ENCODE data around the gene FAM53B. TPM values are rescaled to one million over a fixed set of nuclear protein-coding genes. Genes with fewer than 3 reads are reported as not detected.

Gene FAM53B
- polyA plus RNA-seq, 1 of the 3 experiments (the other 2 are of a cell fraction) = 5.6 TPM

DNA sequence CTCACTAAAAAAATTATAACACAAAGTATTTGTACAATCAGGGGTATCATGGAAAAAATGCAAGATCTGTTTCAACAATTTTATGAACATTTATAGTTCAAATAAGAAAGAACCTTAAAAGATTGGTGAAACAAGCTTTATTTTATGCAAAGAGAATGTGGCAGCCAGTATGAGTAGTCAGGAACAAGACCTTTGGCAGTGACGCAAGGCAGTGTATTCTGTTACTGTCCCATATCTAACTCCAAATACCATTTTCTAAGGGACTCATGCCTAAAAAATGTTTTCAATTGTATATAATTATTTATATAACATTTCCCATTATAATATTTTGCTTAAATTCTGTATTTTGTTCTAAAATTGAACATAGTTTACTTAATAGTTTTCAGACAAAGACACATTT lies 19.1 kb upstream of the FAM53B start:
- Histone ChIP-seq H3K4me1 (ENCODE audit: control insufficient read depth in 1 of 2, insufficient read depth in 2 of 2, low read depth in 1 of 2, low read length in 1 of 2) (peaks cover 0 to 8% of the 10 kb centered on the region in 2 experiments; a peak in 1 of 4 replicates), H3K79me2 (ENCODE audit: insufficient read depth) (peaks cover 12% of the 10 kb centered on the region), H3F3A (replicated peaks; ENCODE audit: insufficient read depth) (peaks cover 12% of the 10 kb centered on the region), H3K9me3 (no peaks in the 10 kb centered on the region), H3K9ac (no peak overlapping the region), H3K27ac (ENCODE audit: low read depth in 2 of 2, low read length in 1 of 2) (peak overlapping the region in 1 of 2 experiments; percentile 60; a peak in 3 of 4 replicates), H4K20me1 (ENCODE audit: insufficient read depth) (no peaks in the 10 kb centered on the region), H3K9me2 (no peaks in the 10 kb centered on the region), H3K27me3 (ENCODE audit: insufficient read depth) (no peaks in the 10 kb centered on the region), H3K4me2 (no peak overlapping the region), H3K36me3 (replicated peaks in 1 of 2; ENCODE audit: control insufficient read depth in 1 of 2, insufficient read depth in 2 of 2, low read length in 1 of 2) (peaks cover 33 to 47% of the 10 kb centered on the region in 2 experiments), H3K4me3 (ENCODE audit: low read depth in 2 of 2, low read length in 1 of 2) (no peak overlapping the region), H2AFZ (ENCODE audit: low read depth) (no peak overlapping the region)
- POLR2A ChIA-PET = no interaction called here
- 86% methylated on average over 1 of the region's 1 CpG for WGBS (ENCODE audit: low lambda C conversion rate)
- CTCF ChIA-PET = interaction anchor here (2.1 to 2.8 kb wide), 2 partner anchors 17 to 22 kb away, joined by 7 to 8 read pairs; no protein-coding TSS in a partner anchor
- no peak for TF ChIP-seq ZBTB33 (IDR thresholded peaks at IDR 0.05; ENCODE audit: borderline replicate concordance, low read depth)
- no peak for TF ChIP-seq SMC3 (IDR thresholded peaks at IDR 0.05; ENCODE audit: low read depth, low read length)
- no peak for DNase-seq

GRCh38 chr10:124762281-124762680 lies 18.1 kb upstream of the FAM53B start:
- Histone ChIP-seq H3K27me3 (ENCODE audit: insufficient read depth) (no peaks in the 10 kb centered on the region), H3K4me2 (no peak overlapping the region), H3K4me3 (ENCODE audit: low read depth in 2 of 2, low read length in 1 of 2) (no peak overlapping the region), H3K9ac (no peak overlapping the region), H3K9me2 (no peaks in the 10 kb centered on the region), H3K36me3 (replicated peaks in 1 of 2; ENCODE audit: control insufficient read depth in 1 of 2, insufficient read depth in 2 of 2, low read length in 1 of 2) (peaks cover 40 to 48% of the 10 kb centered on the region in 2 experiments), H3F3A (replicated peaks; ENCODE audit: insufficient read depth) (peaks cover 12% of the 10 kb centered on the region), H4K20me1 (ENCODE audit: insufficient read depth) (no peaks in the 10 kb centered on the region), H3K79me2 (ENCODE audit: insufficient read depth) (peaks cover 12% of the 10 kb centered on the region), H3K9me3 (no peaks in the 10 kb centered on the region), H3K27ac (ENCODE audit: low read depth in 2 of 2, low read length in 1 of 2) (no peak overlapping the region), H3K4me1 (ENCODE audit: control insufficient read depth in 1 of 2, insufficient read depth in 2 of 2, low read depth in 1 of 2, low read length in 1 of 2) (peaks cover 0 to 8% of the 10 kb centered on the region in 2 experiments; a peak in 1 of 4 replicates), H2AFZ (ENCODE audit: low read depth) (no peak overlapping the region)
- 94% methylated on average over 5 of the region's 5 CpGs for WGBS (ENCODE audit: low lambda C conversion rate)
- TF ChIP-seq RCOR1 (IDR thresholded peaks at IDR 0.05; ENCODE audit: low read length) (no peak), TAF1 (IDR thresholded peaks at IDR 0.05; ENCODE audit: borderline replicate concordance, low read depth, low read length) (no peak), SIN3A (IDR thresholded peaks at IDR 0.05; ENCODE audit: borderline replicate concordance, low read depth, low read length) (no peak), RAD21 (IDR thresholded peaks at IDR 0.05; ENCODE audit: low read length) (no peak), POLR2AphosphoS5 (IDR thresholded peaks at IDR 0.05; ENCODE audit: low read depth, low read length) (no peak), MXI1 (IDR thresholded peaks at IDR 0.05; ENCODE audit: low read depth, low read length) (no peak), TEAD4 (IDR thresholded peaks at IDR 0.05; ENCODE audit: borderline replicate concordance, insufficient read depth) (no peak), GABPA (IDR thresholded peaks at IDR 0.05; ENCODE audit: low read depth) (no peak), CHD2 (IDR thresholded peaks at IDR 0.05; ENCODE audit: low read length, partially characterized antibody) (no peak), ELF1 (IDR thresholded peaks at IDR 0.05) (no peak), NRF1 (IDR thresholded peaks at IDR 0.05; ENCODE audit: low read depth, low read length) (no peak), EZH2phosphoT487 (IDR thresholded peaks at IDR 0.05; ENCODE audit: borderline replicate concordance, low read depth) (no peak), FOXJ3 (CRISPR knock-in tag; IDR thresholded peaks at IDR 0.05) (no peak)
- TF ChIP-seq, protein P1, sequence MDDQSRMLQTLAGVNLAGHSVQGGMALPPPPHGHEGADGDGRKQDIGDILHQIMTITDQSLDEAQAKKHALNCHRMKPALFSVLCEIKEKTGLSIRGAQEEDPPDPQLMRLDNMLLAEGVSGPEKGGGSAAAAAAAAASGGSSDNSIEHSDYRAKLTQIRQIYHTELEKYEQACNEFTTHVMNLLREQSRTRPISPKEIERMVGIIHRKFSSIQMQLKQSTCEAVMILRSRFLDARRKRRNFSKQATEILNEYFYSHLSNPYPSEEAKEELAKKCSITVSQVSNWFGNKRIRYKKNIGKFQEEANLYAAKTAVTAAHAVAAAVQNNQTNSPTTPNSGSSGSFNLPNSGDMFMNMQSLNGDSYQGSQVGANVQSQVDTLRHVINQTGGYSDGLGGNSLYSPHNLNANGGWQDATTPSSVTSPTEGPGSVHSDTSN (IDR thresholded peaks at IDR 0.05) = no peak
- TF ChIP-seq, protein P2, sequence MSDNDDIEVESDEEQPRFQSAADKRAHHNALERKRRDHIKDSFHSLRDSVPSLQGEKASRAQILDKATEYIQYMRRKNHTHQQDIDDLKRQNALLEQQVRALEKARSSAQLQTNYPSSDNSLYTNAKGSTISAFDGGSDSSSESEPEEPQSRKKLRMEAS (IDR thresholded peaks at IDR 0.05; ENCODE audit: low read depth) = no peak
- CTCF ChIA-PET = interaction anchor here (1.1 to 2.8 kb wide), 3 partner anchors 16 to 21 kb away, joined by 3 to 8 read pairs (median 7); no protein-coding TSS in a partner anchor
- DNase-seq = no peak
- POLR2A ChIA-PET = no interaction called here
